GM10266 (cell line): ENCODE results near the gene CPD.
"Not testable (repeated sequence)": the region's sequence is repeated elsewhere in the genome, so short reads cannot be mapped to it uniquely, and the experiment has no call there.

Experiments used
- DNase-seq: peaks from one replicate; pipeline ENCODE4 v3.0.0; 2012; ENCODE audit errors: extremely low spot score
- CTCF ChIP-seq: IDR thresholded peaks from 2 replicates; pipeline ENCODE4 v1.5.1; 2012; ENCODE audit warnings: mild to moderate bottlenecking, low read depth; ENCODE audit not compliant: control insufficient read depth, insufficient read depth; ENCODE audit errors: missing control alignments

CPD gene

GRCh38 chr17:30414486-30414885, 35.8 kb downstream of the CPD start:
- DNase-seq: no peak
- no peak for TF ChIP-seq CTCF

- no peak for DNase-seq
- TF ChIP-seq CTCF: no peak
Observed at GRCh38 chr17:30415491-30415890, 36.8 kb downstream of the CPD start.

- DNase-seq: not testable (repeated sequence)
Observed at GRCh38 chr17:30418070-30418469, 39.3 kb downstream of the CPD start.

GRCh38 chr17:30421592-30421991, 42.9 kb downstream of the CPD start:
- no peak for DNase-seq
- TF ChIP-seq CTCF: no peak

DNA sequence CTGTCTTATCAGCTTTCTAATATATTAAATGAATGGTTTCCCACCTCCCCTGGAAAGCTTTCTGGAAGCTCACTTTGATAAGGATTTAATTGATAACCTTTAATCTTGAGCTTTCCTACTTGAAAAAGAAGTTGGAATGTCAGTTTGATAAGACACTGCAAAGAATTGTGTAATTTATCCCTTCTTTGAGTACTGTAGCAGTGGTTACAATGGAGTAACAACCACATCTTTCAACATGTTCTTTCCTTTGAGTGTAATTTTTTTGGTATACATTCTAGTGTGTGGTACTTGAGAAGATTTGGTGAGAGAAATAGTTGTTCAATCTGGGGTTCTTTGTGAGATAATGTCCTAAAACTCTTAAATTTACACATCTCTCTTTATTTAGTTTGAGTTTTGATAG, 43.4 kb downstream of the CPD start:
- no peak for TF ChIP-seq CTCF
- DNase-seq: no peak

DNA sequence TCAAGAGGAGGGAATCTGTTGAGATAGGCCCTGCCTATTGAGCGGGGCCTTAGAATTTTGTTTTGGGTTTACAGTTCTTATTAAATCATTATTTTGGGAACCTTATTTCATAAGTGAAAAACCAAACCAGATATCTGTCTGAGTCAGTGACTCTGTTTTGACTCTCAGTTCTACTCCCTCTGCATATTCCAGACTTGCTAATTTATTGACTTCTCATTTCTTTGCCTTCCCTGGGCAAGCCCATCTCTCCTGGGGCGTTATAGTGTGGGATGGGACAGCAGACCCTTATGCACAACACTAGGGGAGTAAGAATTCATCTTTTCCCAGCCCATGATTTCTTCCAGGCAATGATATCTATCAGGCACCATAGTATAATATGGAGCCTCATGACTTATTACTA, 45.7 kb downstream of the CPD start:
- no peak for TF ChIP-seq CTCF
- DNase-seq: no peak

- TF ChIP-seq CTCF: no peak
- no peak for DNase-seq
Observed at GRCh38 chr17:30426292-30426691, 47.6 kb downstream of the CPD start.

- no peak for DNase-seq
- TF ChIP-seq CTCF: no peak
Observed at GRCh38 chr17:30427611-30428010, 48.9 kb downstream of the CPD start.
